Panc1 (cell line): ENCODE results near the gene RUNX3.

Experiments used
- POLR2AphosphoS5 ChIP-seq: IDR thresholded peaks from 2 replicates; pipeline ENCODE4 v1.6.1; 2012; ENCODE audit warnings: mild to moderate bottlenecking, low read depth, low read length, moderate library complexity
- REST ChIP-seq, 2 experiments: IDR thresholded peaks; 2 replicates each; pipeline ENCODE4 v1.6.1; 2011 to 2012; ENCODE audit warnings: low read depth in 2 of 2, control low read depth in 1 of 2, low read length in 1 of 2, mild to moderate bottlenecking in 1 of 2, moderate library complexity in 1 of 2; ENCODE audit not compliant: insufficient read depth in 1 of 2
- SIN3A ChIP-seq: IDR thresholded peaks from 2 replicates; pipeline ENCODE4 v1.6.1; 2012; ENCODE audit warnings: low read depth, mild to moderate bottlenecking, low read length, moderate library complexity, borderline replicate concordance; ENCODE audit not compliant: insufficient read depth
- TCF7L2 ChIP-seq: IDR thresholded peaks from 2 replicates; pipeline ENCODE4 v1.6.1; 2011; ENCODE audit warnings: mild to moderate bottlenecking, low read depth, low read length, inconsistent platforms
- TF ChIP-seq, protein P1 (sequence below): fragments of 450-650 bp; IDR thresholded peaks from 2 replicates; pipeline ENCODE4 v1.5.1; 2017; ENCODE audit warnings: mild to moderate bottlenecking

DNA sequence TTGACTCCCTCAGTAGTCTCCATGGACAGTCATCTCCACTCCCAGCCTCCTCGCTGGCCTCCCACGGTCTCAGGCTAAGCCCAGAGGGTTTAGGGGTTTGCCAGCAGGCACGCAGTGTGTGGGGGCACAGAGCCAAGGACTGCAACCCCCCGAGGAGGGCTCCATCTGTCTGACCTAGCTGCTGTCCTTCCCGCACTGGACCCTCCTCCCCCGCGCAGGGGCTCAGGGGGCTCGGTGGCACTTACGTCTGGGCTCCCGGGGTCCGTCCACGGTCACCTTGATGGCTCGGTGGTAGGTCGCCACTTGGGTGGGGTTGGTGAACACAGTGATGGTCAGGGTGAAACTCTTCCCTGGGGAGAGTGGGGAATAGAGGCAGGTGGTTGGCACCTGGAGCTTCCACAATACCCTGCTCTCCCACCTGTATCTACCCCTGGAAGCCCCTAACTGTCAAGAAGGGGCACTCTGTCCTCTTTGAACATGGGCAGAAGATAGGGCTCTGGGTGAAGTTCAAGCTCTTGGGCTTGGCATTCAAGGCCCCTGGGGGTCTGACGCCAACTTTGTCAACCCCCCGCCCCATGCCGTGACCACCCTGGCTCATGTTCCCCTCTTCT lies 11.0 kb downstream of the RUNX3 start:
- TF ChIP-seq, protein P1, sequence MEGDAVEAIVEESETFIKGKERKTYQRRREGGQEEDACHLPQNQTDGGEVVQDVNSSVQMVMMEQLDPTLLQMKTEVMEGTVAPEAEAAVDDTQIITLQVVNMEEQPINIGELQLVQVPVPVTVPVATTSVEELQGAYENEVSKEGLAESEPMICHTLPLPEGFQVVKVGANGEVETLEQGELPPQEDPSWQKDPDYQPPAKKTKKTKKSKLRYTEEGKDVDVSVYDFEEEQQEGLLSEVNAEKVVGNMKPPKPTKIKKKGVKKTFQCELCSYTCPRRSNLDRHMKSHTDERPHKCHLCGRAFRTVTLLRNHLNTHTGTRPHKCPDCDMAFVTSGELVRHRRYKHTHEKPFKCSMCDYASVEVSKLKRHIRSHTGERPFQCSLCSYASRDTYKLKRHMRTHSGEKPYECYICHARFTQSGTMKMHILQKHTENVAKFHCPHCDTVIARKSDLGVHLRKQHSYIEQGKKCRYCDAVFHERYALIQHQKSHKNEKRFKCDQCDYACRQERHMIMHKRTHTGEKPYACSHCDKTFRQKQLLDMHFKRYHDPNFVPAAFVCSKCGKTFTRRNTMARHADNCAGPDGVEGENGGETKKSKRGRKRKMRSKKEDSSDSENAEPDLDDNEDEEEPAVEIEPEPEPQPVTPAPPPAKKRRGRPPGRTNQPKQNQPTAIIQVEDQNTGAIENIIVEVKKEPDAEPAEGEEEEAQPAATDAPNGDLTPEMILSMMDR = no peak
- TF ChIP-seq REST (IDR thresholded peaks at IDR 0.05; ENCODE audit: insufficient read depth in 1 of 2, low read depth in 2 of 2, low read length in 1 of 2) (no peak), POLR2AphosphoS5 (no peak), TCF7L2 (no peak), SIN3A (no peak)
